GM10266 (cell line): ENCODE results near the gene ZNF260.
A peak's percentile ranks its signal among the peaks of the same experiment; 100 is the strongest.
"Not testable (repeated sequence)": the region's sequence is repeated elsewhere in the genome, so short reads cannot be mapped to it uniquely, and the experiment has no call there.

Experiments
- DNase-seq: peaks from one replicate; pipeline ENCODE4 v3.0.0; 2012; ENCODE audit errors: extremely low spot score
- TF ChIP-seq, protein P1 (sequence below): IDR thresholded peaks from 2 replicates; pipeline ENCODE4 v1.5.1; 2012; ENCODE audit warnings: mild to moderate bottlenecking, low read depth; ENCODE audit not compliant: control insufficient read depth, insufficient read depth; ENCODE audit errors: missing control alignments

The ZNF260 gene

DNA sequence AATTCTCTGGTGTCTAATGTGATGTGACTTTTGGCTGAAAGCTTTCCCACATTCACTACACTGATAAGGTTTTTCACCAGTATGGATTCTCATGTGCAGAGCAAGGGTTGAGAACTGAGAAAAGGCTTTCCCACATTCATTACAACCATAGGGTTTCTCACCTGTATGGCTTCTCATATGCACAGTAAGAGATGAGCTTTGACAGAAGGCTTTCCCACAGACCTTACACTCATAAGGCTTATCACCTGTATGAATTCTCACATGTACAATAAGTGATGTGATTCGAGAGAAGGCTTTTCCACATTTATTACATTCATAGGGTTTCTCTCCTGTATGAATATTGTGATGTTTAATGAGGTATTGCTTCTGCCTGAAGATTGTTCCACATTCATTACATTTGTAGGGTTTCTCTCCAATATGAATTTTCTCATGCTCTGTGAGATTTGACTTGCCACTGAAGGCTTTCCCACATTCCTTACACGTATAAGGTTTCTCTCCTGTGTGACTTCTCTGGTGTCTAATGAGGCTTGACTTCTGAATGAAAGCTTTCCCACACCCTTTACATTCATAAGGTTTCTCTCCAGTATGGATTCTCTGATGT lies 14.0 kb downstream of the ZNF260 start:
- DNase-seq: no peak
- TF ChIP-seq, protein P1, sequence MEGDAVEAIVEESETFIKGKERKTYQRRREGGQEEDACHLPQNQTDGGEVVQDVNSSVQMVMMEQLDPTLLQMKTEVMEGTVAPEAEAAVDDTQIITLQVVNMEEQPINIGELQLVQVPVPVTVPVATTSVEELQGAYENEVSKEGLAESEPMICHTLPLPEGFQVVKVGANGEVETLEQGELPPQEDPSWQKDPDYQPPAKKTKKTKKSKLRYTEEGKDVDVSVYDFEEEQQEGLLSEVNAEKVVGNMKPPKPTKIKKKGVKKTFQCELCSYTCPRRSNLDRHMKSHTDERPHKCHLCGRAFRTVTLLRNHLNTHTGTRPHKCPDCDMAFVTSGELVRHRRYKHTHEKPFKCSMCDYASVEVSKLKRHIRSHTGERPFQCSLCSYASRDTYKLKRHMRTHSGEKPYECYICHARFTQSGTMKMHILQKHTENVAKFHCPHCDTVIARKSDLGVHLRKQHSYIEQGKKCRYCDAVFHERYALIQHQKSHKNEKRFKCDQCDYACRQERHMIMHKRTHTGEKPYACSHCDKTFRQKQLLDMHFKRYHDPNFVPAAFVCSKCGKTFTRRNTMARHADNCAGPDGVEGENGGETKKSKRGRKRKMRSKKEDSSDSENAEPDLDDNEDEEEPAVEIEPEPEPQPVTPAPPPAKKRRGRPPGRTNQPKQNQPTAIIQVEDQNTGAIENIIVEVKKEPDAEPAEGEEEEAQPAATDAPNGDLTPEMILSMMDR: no peak

DNA sequence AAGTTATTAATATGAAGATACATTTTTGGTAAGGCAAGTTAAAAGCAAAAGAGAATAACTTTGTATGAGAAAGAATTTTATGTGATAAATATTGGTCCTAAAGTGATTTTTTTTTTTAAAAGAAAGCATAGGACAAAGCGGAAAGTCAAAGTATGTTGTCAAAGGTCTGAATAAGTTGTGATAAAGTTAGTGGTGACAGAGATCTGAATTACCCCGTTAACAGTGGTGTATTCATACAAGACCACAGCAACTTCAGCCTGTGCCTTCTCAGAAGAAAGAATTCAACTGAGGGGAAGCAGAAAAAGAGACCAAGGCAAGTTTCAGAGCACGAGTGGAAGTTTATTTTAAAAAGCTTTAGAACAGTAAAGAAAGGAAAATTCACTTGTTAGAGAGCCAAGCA lies 19.7 kb downstream of the ZNF260 start:
- TF ChIP-seq, protein P1: no peak
- no peak for DNase-seq

DNA sequence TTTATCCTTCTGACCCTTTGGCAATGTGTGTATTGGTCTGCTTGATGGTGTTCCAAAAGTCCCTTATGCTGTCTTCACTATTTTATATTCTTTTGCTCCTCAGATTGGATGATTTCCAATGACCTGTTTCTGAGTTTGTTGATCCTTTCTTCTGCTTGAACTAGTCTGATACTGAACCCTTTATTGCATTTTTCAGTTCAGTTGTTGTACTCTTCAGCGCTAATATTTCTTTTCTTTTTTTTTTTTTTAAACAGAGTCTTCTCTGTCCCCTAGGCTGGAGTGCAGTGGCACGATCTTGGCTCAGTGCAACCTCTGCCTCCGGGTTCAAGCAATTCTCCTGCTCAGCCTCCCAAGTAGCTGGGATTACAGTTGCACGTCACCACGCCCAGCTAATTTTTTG lies 26.1 kb downstream of the ZNF260 start:
- DNase-seq: no peak
- TF ChIP-seq, protein P1: no peak

DNA sequence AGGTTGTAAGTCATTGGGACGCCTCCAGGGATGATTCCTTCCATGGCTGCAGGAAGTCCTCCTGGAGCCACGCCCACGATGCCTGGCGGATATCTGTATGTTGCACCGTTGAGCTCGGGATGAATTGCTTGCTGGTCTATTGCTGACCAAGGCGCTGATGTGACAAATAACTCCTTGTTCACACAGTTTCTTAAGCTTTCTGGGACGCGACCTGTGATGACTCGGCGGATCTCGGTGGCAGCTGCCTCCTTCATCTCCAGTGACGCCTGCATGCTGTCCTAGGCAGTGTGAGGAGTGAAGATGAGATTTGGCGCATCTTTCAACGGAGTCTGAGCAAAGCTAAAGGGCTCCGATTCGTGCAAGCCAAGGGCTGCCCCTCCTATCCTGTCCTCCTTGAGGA lies 31.1 kb downstream of the ZNF260 start:
- TF ChIP-seq, protein P1: no peak
- DNase-seq: no peak

DNA sequence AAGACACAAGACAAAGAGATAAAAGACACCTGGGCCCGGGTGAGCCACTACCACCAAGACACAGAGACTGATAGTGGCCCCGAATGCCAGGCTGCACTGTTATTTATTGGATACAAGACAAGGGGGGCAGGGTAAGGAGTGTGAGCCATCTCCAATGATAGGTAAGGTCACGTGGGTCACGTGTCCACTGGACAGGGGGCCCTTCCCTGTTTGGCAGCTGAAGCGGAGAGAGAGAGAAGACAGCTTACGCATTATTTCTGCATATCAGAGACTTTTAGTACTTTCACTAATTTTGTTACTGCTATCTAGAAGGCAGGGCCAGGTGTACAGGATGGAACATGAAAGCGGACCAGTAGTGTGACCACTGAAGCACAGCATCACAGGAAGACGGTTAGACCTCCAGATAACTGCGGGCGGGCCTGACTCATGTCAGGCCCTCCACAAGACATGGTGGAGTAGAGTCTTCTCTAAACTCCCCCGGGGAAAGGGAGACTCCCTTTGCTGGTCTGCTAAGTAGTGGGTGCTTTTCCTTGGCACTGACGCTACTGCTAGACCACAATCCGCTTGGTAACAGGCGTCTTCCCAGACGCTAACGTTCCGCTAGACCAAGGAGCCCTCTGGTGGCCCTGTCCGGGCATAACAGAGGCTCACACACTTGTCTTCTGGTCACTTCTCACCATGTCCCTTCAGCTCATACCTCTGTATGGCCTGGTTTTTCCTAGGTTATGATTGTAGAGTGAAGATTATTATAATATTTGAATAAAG lies 35.2 kb downstream of the ZNF260 start:
- not testable (repeated sequence) for DNase-seq
- TF ChIP-seq, protein P1: peak; percentile 51

DNA sequence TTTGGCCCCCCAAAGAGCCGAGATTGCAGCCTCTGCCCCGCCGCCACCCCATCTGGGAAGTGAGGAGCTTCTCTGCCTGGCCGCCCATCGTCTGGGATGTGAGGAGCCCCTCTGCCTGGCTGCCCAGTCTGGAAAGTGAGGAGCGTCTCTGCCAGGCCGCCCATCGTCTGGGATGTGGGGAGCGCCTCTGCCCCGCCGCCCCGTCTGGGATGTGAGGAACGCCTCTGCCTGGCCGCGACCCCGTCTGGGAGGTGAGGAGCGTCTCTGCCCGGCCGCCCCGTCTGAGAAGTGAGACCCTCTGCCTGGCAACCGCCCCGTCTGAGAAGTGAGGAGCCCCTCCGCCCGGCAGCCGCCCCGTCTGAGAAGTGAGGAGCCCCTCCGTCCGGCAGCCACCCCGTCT lies 37.2 kb downstream of the ZNF260 start:
- DNase-seq: not testable (repeated sequence)

DNA sequence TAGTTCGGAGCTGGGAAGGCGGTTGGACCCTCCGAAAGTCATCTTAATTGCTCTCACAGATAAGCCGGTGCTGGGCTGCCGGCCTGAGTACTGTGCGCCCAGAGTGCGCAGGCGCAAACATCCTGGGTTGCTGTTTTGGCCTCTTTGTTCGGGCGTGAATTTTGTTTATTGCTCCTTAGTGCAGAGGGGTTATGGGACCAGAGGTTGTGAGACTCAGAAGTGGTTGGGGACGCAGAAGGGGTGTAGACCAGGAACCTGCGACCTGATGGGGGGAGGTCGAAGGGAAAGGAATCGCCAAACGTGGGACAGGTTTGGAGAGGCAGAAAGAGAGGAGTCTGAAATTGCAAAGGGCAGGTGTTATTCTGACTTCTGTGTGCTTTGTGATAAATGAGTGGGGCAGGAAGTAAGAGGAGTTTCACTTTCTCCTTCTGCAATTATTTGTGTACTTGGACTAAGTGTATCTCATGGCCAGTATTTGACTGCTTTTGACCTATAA lies 38.1 kb downstream of the ZNF260 start:
- TF ChIP-seq, protein P1: no peak
- DNase-seq: peak; percentile 85
